OCI-LY7 (cell line): Measurements from ENCODE around the gene EXT2. TPM values are rescaled to one million over a fixed set of nuclear protein-coding genes. Genes with fewer than 3 reads are reported as not detected.
A peak's percentile ranks its signal among the peaks of the same experiment; 100 is the strongest.

Source experiments
- BruUV-seq: library from RNA; stranded (reverse); fragments of 400-500 nt; replicated peaks from 2 replicates; lab custom pipeline; 2021; lab: Mats Ljungman, UMichigan
- CTCF ChIA-PET: fragments of 300-600 bp; sonication (Branson Sonifier 250); formaldehyde crosslinking; loops from one replicate; lab custom pipeline; 2022; ENCODE audit warnings: antibody characterized with exemption; ENCODE audit not compliant: unreplicated experiment; lab: Charles Lee
- POLR2A ChIA-PET: fragments of 300-600 bp; sonication (Branson Sonifier 250); formaldehyde crosslinking; loops from one replicate; lab custom pipeline; 2022; ENCODE audit warnings: antibody characterized with exemption; lab: Charles Lee
- DNase-seq: peaks from one replicate; pipeline ENCODE4 v3.0.0-alpha.2; 2015; ENCODE audit warnings: low spot score
- H2AFZ ChIP-seq: fragments of 200-600 bp; sonication (generic), shearing (Covaris generic); 2 replicates; pipeline ENCODE4 v1.6.1; 2014; ENCODE audit warnings: mild to moderate bottlenecking, antibody characterized with exemption, low read length, moderate library complexity
- H3K27ac ChIP-seq: fragments of 200-600 bp; sonication (generic); 2 replicates; pipeline ENCODE4 v1.5.1; 2014; ENCODE audit warnings: mixed run types, low read depth, mild to moderate bottlenecking, moderate library complexity, low read length, inconsistent platforms; ENCODE audit not compliant: poor library complexity, severe bottlenecking
- H3K36me3 ChIP-seq: fragments of 200-600 bp; sonication (generic); 2 replicates; pipeline ENCODE4 v1.6.1; 2014; ENCODE audit warnings: mild to moderate bottlenecking, antibody characterized with exemption, low read length, moderate library complexity, mixed read lengths; ENCODE audit not compliant: insufficient read depth
- H3K4me1 ChIP-seq: fragments of 200-600 bp; sonication (generic); 2 replicates; pipeline ENCODE4 v1.5.1; 2014; ENCODE audit warnings: mild to moderate bottlenecking, low read length; ENCODE audit not compliant: insufficient read depth, poor library complexity, severe bottlenecking
- H3K4me2 ChIP-seq: fragments of 200-600 bp; sonication (generic); 2 replicates; pipeline ENCODE4 v1.6.1; 2014; ENCODE audit warnings: mild to moderate bottlenecking, low read length
- H3K4me3 ChIP-seq: fragments of 200-600 bp; sonication (generic); 2 replicates; pipeline ENCODE4 v1.5.1; 2014; ENCODE audit warnings: mild to moderate bottlenecking, low read depth, low read length; ENCODE audit not compliant: poor library complexity, severe bottlenecking
- H3K79me2 ChIP-seq: fragments of 200-600 bp; sonication (generic); 2 replicates; pipeline ENCODE4 v1.6.1; 2016; ENCODE audit warnings: low read depth, mild to moderate bottlenecking, low read length, moderate library complexity, mixed read lengths; ENCODE audit not compliant: insufficient read depth
- H3K9me2 ChIP-seq: fragments of 200-600 bp; sonication (generic); 2 replicates; pipeline ENCODE4 v1.6.1; 2016; ENCODE audit warnings: mild to moderate bottlenecking, low read length, mixed read lengths; ENCODE audit not compliant: insufficient read depth
- H3K9me3 ChIP-seq: fragments of 200-600 bp; sonication (generic); 2 replicates; pipeline ENCODE4 v1.6.1; 2014; ENCODE audit warnings: mild to moderate bottlenecking, mixed run types, low read length, mixed read lengths
- H4K20me1 ChIP-seq: fragments of 200-600 bp; sonication (generic); 2 replicates; pipeline ENCODE4 v1.6.1; 2014; ENCODE audit warnings: mild to moderate bottlenecking, antibody characterized with exemption, low read length, moderate library complexity, mixed read lengths; ENCODE audit not compliant: insufficient read depth
- EZH2phosphoT487 ChIP-seq: fragments of 200-600 bp; sonication (generic); IDR thresholded peaks from 2 replicates; pipeline ENCODE4 v1.6.1; 2018; ENCODE audit warnings: low read depth, borderline replicate concordance, mild to moderate bottlenecking, mixed run types, antibody characterized with exemption, low read length, moderate library complexity, mixed read lengths
- intact Hi-C: fragments of 100-400 bp; cut with micrococcal nuclease; formaldehyde crosslinking; loops from one replicate; pipeline ENCODE4 v1.10.0; 2022; ENCODE audit not compliant: unreplicated experiment
- total RNA-seq, 2 experiments: library from RNA; depleted of rRNA in 1 of 2; stranded (reverse); fragments of >200 nt in 1 of 2; shearing (Covaris generic) in 1 of 2; gene quantifications; 2 replicates each; pipeline ENCODE4 v1.2.3, GENCODE V29; 2014 to 2022
- TF ChIP-seq, protein P1 (sequence below): fragments of 200-600 bp; sonication (generic); conservative IDR thresholded peaks from 2 replicates; pipeline ENCODE4 v1.5.1; 2014; ENCODE audit warnings: mild to moderate bottlenecking, antibody characterized with exemption, low read length, moderate library complexity, mixed read lengths

Gene EXT2
- total RNA-seq, 2 experiments from 2014 or later, result 22.3 to 31.8 TPM

DNA sequence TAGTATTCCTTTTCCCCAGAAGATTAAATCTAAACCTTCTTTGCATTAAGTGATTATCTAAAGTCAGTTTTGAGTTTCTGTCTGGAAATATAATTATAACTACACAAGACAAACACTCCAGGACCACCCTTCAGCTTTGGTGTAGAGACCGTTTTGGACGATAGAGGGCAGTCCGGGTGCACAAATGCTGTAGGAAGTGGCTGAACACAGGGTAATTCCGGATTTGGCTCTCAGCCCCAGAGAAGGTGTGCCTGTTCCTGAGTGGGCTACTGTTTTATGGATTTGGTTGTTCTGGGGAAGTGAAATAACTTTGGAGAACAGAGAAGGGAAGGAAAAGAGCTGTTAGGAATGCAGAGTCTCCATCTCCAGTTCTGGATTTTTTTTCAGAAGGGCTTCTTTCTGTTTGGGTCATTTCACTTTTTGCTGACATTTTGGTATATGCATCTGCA lies 14.8 kb downstream of the EXT2 start:
- no TSS peak for BruUV-seq
- Histone ChIP-seq H3K9me3 (no peaks in the 10 kb centered on the region), H3K79me2 (no peaks in the 10 kb centered on the region), H2AFZ (peak overlapping the region; percentile 84; the same call in 1 of the 2 replicates), H3K36me3 (peaks cover 14% of the 10 kb centered on the region; the same call in 1 of the 2 replicates), H3K4me1 (peaks cover 3% of the 10 kb centered on the region), H4K20me1 (no peaks in the 10 kb centered on the region), H3K27ac (no peak overlapping the region), H3K9me2 (no peaks in the 10 kb centered on the region), H3K4me3 (no peak overlapping the region), H3K4me2 (no peak overlapping the region)
- TF ChIP-seq EZH2phosphoT487, result no peak
- TF ChIP-seq, protein P1, sequence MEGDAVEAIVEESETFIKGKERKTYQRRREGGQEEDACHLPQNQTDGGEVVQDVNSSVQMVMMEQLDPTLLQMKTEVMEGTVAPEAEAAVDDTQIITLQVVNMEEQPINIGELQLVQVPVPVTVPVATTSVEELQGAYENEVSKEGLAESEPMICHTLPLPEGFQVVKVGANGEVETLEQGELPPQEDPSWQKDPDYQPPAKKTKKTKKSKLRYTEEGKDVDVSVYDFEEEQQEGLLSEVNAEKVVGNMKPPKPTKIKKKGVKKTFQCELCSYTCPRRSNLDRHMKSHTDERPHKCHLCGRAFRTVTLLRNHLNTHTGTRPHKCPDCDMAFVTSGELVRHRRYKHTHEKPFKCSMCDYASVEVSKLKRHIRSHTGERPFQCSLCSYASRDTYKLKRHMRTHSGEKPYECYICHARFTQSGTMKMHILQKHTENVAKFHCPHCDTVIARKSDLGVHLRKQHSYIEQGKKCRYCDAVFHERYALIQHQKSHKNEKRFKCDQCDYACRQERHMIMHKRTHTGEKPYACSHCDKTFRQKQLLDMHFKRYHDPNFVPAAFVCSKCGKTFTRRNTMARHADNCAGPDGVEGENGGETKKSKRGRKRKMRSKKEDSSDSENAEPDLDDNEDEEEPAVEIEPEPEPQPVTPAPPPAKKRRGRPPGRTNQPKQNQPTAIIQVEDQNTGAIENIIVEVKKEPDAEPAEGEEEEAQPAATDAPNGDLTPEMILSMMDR, result peak; percentile 94
- intact Hi-C loops, result loop anchor here (5.0 kb wide), 1 partner anchor 427 kb away; no protein-coding TSS in a partner anchor
- DNase-seq, result peak; percentile 65
- POLR2A ChIA-PET, result interaction anchor here (0.5 kb wide), 1 partner anchor 32 kb away, joined by 3 read pairs; no protein-coding TSS in a partner anchor
- CTCF ChIA-PET, result interaction anchor here (0.5 kb wide), 1 partner anchor 432 kb away, joined by 3 read pairs; no protein-coding TSS in a partner anchor

DNA sequence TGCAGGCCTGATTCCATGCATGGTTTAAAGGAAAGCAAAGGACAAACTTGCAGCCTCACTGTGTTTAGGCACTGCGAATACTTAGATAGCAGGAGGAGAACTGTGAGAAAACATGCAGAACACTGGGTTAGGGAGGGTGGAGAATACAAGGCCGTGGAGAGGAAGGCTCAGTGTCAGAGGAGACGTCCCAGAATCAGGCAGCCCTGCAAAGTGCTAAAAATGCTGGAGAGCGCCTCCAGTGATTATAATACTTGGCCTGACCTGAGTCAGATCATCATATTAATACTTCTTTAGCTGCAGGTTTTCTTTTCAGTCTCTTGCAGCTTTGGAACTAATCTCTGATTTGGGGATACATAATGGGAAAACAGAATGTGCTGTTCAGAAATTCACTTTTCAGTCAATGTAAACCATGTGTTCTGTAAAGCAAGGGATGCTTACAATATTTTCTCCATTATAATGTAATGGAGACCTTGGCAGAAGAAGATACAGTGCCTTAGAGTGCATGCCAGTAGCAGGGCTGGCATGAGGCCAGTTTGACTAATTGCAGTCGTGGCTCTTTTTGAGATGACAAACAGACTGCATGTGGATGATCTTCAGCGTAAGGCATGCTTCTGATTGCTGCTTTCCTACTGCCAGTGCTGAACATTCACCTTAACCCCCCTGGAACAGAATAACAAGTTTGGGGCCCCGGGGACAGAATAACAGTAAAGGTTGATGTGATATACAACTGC lies 16.8 kb downstream of the EXT2 start:
- no TSS peak for BruUV-seq
- H3K4me2 ChIP-seq, result no peak overlapping the region
- no peak overlapping the region for H3K27ac ChIP-seq
- CTCF ChIA-PET, result no interaction called here
- no peaks in the 10 kb centered on the region for H3K9me2 ChIP-seq
- H3K4me1 ChIP-seq, result peaks cover 3% of the 10 kb centered on the region
- H3K79me2 ChIP-seq, result no peaks in the 10 kb centered on the region
- H2AFZ ChIP-seq, result no peak overlapping the region
- H3K4me3 ChIP-seq, result no peak overlapping the region
- intact Hi-C loops, result loop anchor here (5.0 kb wide), 1 partner anchor 425 kb away; no protein-coding TSS in a partner anchor
- H3K9me3 ChIP-seq, result no peaks in the 10 kb centered on the region
- POLR2A ChIA-PET, result no interaction called here
- no peak for DNase-seq
- no peak for TF ChIP-seq EZH2phosphoT487
- TF ChIP-seq, protein P1, result no peak
- H4K20me1 ChIP-seq, result no peaks in the 10 kb centered on the region
- peaks cover 28% of the 10 kb centered on the region for H3K36me3 ChIP-seq

GRCh38 chr11:44113018-44113417 lies 17.5 kb downstream of the EXT2 start:
- Histone ChIP-seq H3K79me2 (no peaks in the 10 kb centered on the region), H3K36me3 (peaks cover 33% of the 10 kb centered on the region), H3K9me3 (no peaks in the 10 kb centered on the region), H3K9me2 (no peaks in the 10 kb centered on the region), H3K27ac (no peak overlapping the region), H3K4me1 (peaks cover 3% of the 10 kb centered on the region), H4K20me1 (no peaks in the 10 kb centered on the region), H3K4me3 (no peak overlapping the region), H3K4me2 (no peak overlapping the region), H2AFZ (no peak overlapping the region)
- no peak for DNase-seq
- ChIA-PET POLR2A (no interaction called here), CTCF (no interaction called here)
- no TSS peak for BruUV-seq
- intact Hi-C loops, result loop anchor here (5.0 kb wide), 1 partner anchor 424 kb away; no protein-coding TSS in a partner anchor
- TF ChIP-seq, protein P1, result no peak
- TF ChIP-seq EZH2phosphoT487, result no peak
